Thyroid gland (tissue), 4 donors: ENCODE measurements around the gene ACY1.

Source experiments
- POLR2A ChIP-seq, 2 donors: fragments of 450-650 bp; IDR thresholded peaks; one replicate each; pipeline ENCODE4 v1.6.1; 2017; ENCODE audit warnings: antibody characterized with exemption in 2 of 2, mild to moderate bottlenecking in 2 of 2, moderate library complexity in 1 of 2
- TF ChIP-seq, protein P1 (sequence below), 6 experiments: fragments of 200-600 bp in 3 of 6; fragments of 450-650 bp in 3 of 6; sonication (generic) in 3 of 6; IDR thresholded peaks; one replicate each; pipeline ENCODE4 v1.5.1; 2016 to 2019; ENCODE audit warnings: antibody characterized with exemption in 6 of 6, mild to moderate bottlenecking in 2 of 6, inconsistent platforms in 1 of 6, moderate library complexity in 1 of 6

DNA sequence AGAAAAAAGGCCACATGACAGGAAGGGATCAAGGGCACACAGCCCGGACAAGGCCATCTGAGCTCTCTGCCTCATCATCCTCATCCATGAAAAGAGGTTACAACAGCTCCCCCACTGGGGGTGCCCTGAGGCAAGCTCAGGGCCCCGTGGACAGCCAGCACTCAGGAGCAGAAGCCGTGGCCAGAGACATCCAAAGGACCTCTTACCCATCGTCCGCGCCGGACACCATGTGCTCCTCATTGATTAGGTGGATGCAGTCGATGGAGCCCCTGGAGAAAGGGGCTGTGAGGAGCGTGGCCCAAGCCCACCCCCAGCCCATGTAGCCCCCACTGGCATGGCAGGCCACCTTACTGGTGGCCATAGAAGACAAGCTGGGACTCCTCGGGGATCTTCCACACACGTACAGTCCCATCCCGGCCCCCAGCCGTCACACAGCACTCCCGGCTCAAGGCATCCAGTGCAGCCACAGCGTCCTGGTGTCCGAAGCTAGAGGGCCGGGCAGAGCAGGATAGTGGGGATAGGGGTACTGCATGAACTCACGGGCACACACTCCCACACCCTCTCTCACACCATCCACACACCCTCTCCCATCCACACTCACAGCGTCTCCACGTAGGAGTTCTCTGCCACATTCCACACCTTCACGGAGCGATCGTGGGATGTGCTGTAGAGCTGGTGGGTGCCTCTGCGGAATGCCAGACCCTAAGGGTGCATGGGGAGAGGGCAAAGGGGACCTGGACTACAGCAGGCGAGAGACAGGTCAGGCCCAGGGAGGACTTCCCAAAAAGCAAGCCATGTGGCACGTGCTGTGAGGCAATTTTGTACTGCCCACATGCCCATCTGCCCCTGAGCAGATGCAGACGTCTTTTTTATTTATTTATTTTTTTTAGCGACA, 48.1 kb upstream of the ACY1 start:
- TF ChIP-seq, protein P1, sequence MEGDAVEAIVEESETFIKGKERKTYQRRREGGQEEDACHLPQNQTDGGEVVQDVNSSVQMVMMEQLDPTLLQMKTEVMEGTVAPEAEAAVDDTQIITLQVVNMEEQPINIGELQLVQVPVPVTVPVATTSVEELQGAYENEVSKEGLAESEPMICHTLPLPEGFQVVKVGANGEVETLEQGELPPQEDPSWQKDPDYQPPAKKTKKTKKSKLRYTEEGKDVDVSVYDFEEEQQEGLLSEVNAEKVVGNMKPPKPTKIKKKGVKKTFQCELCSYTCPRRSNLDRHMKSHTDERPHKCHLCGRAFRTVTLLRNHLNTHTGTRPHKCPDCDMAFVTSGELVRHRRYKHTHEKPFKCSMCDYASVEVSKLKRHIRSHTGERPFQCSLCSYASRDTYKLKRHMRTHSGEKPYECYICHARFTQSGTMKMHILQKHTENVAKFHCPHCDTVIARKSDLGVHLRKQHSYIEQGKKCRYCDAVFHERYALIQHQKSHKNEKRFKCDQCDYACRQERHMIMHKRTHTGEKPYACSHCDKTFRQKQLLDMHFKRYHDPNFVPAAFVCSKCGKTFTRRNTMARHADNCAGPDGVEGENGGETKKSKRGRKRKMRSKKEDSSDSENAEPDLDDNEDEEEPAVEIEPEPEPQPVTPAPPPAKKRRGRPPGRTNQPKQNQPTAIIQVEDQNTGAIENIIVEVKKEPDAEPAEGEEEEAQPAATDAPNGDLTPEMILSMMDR (IDR thresholded peaks at IDR 0.05): no peak
- no peak for TF ChIP-seq POLR2A (IDR thresholded peaks at IDR 0.05)
